HG03135 (cell line): ENCODE measurements around the gene TNFSF13B.

Experiments used
- ATAC-seq: cut with Tn5 transposase; IDR thresholded peaks from one replicate; pipeline ENCODE4 v1.9.1; 2021; ENCODE audit warnings: mild to moderate bottlenecking, moderate library complexity; ENCODE audit not compliant: unreplicated experiment

The TNFSF13B gene

GRCh38 chr13:108342369-108343289 is 73.1 kb downstream of the TNFSF13B start:
- no peak for ATAC-seq

GRCh38 chr13:108345016-108345415 is 75.5 kb downstream of the TNFSF13B start:
- no peak for ATAC-seq

GRCh38 chr13:108346376-108346775 is 76.9 kb downstream of the TNFSF13B start:
- no peak for ATAC-seq

DNA sequence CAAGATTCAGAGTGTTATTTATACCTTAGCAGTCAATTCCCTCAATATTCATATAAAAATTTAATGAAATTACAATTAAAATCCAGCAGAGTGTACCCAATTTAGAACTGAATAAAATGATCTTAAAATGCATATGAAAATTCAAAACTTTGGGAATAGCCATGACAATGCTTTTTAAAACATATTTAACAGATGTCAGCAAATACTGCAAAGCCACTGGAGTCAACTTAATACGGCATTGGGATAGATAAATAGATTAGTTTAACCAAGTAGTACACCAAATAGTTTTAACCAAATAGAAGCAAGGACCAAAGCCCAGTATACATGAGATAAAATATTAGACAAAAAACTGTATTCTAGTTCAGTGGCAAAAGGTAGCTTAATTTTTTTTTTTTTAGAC is 79.8 kb downstream of the TNFSF13B start:
- ATAC-seq: no peak

DNA sequence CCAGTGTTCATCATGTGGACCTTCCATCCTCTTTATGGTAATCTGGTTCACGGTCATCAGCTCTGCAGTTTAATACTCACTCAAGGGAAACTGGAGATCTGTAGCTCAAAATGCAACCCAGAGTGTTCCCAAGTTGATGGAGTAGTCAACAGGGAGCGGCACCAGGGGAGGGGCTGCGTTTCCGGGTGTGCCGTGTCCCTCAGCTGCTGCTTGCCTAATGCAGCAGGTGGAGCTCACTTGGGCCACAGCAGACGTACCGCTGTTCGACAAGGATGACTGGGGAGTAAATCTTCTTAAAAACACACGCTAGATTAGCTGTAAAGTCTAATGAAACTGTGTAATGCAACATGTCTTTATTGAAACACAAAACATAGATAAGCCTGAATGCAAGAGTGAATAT is 81.1 kb downstream of the TNFSF13B start:
- ATAC-seq: no peak

DNA sequence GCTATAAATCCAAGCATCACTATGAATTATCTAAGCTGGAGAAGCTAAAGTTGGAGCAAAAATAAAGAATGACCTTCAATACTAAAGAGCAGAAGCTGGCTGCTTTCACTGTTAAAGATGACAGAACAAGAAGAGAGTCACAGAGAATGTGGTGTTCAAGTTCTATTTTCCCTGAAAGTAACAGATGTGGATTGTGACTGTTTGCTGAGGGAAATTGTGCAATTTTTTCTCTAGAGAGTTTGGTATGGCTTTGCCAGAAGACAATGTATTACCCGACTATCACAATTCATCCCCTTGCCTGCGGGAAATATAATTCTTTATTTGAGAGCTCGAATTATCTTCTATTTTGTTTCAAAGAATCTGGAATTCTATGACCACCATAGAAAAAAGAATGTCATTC is 83.1 kb downstream of the TNFSF13B start:
- ATAC-seq: no peak

DNA sequence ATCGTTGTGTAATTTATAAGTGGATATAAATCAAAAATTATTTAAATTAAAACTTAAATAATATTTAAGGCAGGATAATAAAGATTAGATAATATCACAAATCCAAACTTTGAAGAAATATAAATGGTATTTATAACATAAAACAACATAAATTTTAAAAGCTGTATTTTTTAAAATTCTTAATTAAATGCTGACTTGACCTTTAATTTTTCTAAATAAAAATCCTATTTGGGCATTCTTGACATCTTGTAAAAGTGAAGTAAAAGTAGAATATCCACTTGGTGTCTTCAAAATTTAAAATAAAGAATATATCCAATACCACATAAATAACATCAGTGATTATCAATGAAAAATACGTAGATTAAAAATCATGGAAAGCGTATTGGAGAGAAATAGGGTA is 87.7 kb downstream of the TNFSF13B start:
- no peak for ATAC-seq
